GM18907 (cell line): ENCODE results near the gene CACNG1.
"Not testable (repeated sequence)": the region's sequence is repeated elsewhere in the genome, so short reads cannot be mapped to it uniquely, and the experiment has no call there.

ENCODE experiments used
- ATAC-seq: cut with Tn5 transposase; IDR thresholded peaks from one replicate; pipeline ENCODE4 v1.9.1; 2021; ENCODE audit warnings: mild to moderate bottlenecking, moderate library complexity; ENCODE audit not compliant: unreplicated experiment

The CACNG1 gene

GRCh38 chr17:67024736-67025135 is 19.6 kb upstream of the CACNG1 start:
- no peak for ATAC-seq

GRCh38 chr17:67025216-67025792 is 19.1 kb upstream of the CACNG1 start:
- no peak for ATAC-seq

- no peak for ATAC-seq
Measured at GRCh38 chr17:67026341-67026740, 18.0 kb upstream of the CACNG1 start.

- ATAC-seq: no peak
Measured at GRCh38 chr17:67027031-67027628, 17.2 kb upstream of the CACNG1 start.

- no peak for ATAC-seq
Measured at GRCh38 chr17:67030641-67031040, 13.7 kb upstream of the CACNG1 start.

GRCh38 chr17:67032382-67032781 is 12.0 kb upstream of the CACNG1 start:
- ATAC-seq: no peak

- no peak for ATAC-seq
Measured at GRCh38 chr17:67032985-67033384, 11.4 kb upstream of the CACNG1 start.

- no peak for ATAC-seq
Measured at GRCh38 chr17:67033613-67034012, 10.7 kb upstream of the CACNG1 start.

- no peak for ATAC-seq
Measured at GRCh38 chr17:67035131-67036083, 8.9 kb upstream of the CACNG1 start.

GRCh38 chr17:67038861-67039365 is 5.4 kb upstream of the CACNG1 start:
- no peak for ATAC-seq

- no peak for ATAC-seq
Measured at GRCh38 chr17:67040652-67041051, 3.7 kb upstream of the CACNG1 start.

- ATAC-seq: not testable (repeated sequence)
Measured at GRCh38 chr17:67041119-67041518, 3.2 kb upstream of the CACNG1 start.

GRCh38 chr17:67041531-67041930 is 2.8 kb upstream of the CACNG1 start:
- ATAC-seq: no peak

- no peak for ATAC-seq
Measured at GRCh38 chr17:67041941-67042899, 2.1 kb upstream of the CACNG1 start.

GRCh38 chr17:67043283-67043682 is 1.1 kb upstream of the CACNG1 start:
- no peak for ATAC-seq

GRCh38 chr17:67044940-67045339 is 586 bp downstream of the CACNG1 start:
- ATAC-seq: no peak

- no peak for ATAC-seq
Measured at GRCh38 chr17:67046398-67046797, 2.0 kb downstream of the CACNG1 start.

- ATAC-seq: no peak
Measured at GRCh38 chr17:67047382-67047781, 3.0 kb downstream of the CACNG1 start.

- ATAC-seq: no peak
Measured at GRCh38 chr17:67049025-67049739, 4.8 kb downstream of the CACNG1 start.

- ATAC-seq: no peak
Measured at GRCh38 chr17:67050066-67050465, 5.7 kb downstream of the CACNG1 start.
